ENCODE results near the gene PATE3. TPM values are rescaled to one million over a fixed set of nuclear protein-coding genes. Genes with fewer than 3 reads are reported as not detected.

PATE3 gene, protein sequence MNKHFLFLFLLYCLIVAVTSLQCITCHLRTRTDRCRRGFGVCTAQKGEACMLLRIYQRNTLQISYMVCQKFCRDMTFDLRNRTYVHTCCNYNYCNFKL
- not detected in 2 replicates for total RNA-seq

DNA sequence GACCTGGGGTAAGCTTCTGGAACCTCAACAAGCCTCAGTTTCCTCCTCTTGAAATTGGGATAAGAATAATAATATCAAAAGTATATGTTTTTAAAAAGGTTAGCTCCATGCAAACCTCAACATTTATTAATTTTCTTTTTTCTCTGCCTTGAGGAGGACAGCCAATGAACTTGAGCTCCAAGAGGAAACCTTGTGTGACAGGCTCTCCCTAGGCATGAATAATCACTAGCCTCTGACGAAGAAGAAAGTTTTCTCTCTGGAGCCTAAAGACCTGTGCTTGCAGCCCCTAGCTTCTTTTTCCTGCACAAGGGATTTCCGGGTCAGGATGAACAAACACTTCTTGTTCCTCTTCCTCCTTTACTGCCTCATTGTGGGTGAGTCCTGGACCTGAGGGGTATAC, at the start of gene PATE3:
TSS of gene PATE3 (plus strand) at position 301 of the 400 bp plus-strand sequence. CDS start at position 326, 25 bp downstream.

GRCh38 chr11:125745979-125746378, 41.9 kb upstream of the PATE3 start, which contains the start of gene PATE1:
Gene PATE1, plus strand, starts transcription at chr11:125746279. Its CDS starts 26 bp downstream, at chr11:125746305.

GRCh38 chr11:125778728-125779127, 9.2 kb upstream of the PATE3 start, which contains the start of gene PATE2:
Gene PATE2, minus strand, starts transcription at chr11:125778828. Its CDS starts 55 bp downstream, at chr11:125778773.

DNA sequence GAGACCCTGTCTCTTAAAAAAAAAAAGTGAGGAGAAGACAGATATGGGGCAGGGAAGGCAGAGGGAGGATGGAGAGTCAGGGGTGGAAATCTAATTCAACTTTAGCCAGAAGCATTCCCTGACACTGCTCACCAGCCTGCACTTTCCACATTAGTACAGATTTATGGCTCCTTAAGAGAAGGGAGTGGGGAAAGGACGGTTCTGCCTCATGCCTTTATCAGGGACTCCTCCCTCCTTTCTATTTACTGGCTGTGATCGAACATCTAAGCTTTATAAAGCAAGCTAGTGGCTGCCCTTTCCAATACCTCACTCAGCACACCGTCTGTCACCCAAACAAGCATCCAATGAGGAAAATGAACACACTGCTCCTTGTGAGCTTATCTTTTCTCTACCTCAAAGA, 45.1 kb downstream of the PATE3 start, which contains the start of gene PATE4:
TSS of gene PATE4 (plus strand) at position 301 of the 400 bp plus-strand sequence. CDS start at position 345, 44 bp downstream.

Other genes starting within 250 kb of the PATE3 start
- 159 and 165 TPM in 2 replicates for gene EI24, start 218.7 kb upstream of the PATE3 start, total RNA-seq
- 91.6 and 137 TPM in 2 replicates for gene STT3A, start 195.3 kb upstream of the PATE3 start, total RNA-seq
- gene CHEK1, start 163.0 kb upstream of the PATE3 start, total RNA-seq = 5.3 and 15.9 TPM in 2 replicates
- gene ACRV1, start 107.3 kb upstream of the PATE3 start, total RNA-seq = under 0.01 TPM in 1 of 2 replicates, not detected in the other
- not detected in 2 replicates for gene PATE1, start 41.8 kb upstream of the PATE3 start, total RNA-seq
- gene PATE2, start 9.3 kb upstream of the PATE3 start, total RNA-seq = not detected in 2 replicates
- gene PATE4, start 45.2 kb downstream of the PATE3 start, total RNA-seq = not detected in 2 replicates
- gene HYLS1, start 99.5 kb downstream of the PATE3 start, total RNA-seq = 2.1 and 3.1 TPM in 2 replicates
- gene PUS3, start 115.1 kb downstream of the PATE3 start, total RNA-seq = 10.1 and 18.5 TPM in 2 replicates
- 0.24 TPM in 1 of 2 replicates, not detected in the other for gene DDX25, start 116.4 kb downstream of the PATE3 start, total RNA-seq
- gene VSIG10L2, start 157.9 kb downstream of the PATE3 start, total RNA-seq = not detected in 2 replicates

Measured in tracheal epithelial cell (primary cell).